GM12801 (cell line): ENCODE results near the gene ADH5.

ENCODE experiments used
- CTCF ChIP-seq: IDR thresholded peaks from one replicate; pipeline ENCODE4 v1.5.1; 2011; ENCODE audit warnings: control low read depth; ENCODE audit not compliant: insufficient read length; ENCODE audit errors: extremely low read depth

Gene ADH5

GRCh38 chr4:99090481-99091215, 2.1 kb upstream of the ADH5 start:
- TF ChIP-seq CTCF, result no peak

- TF ChIP-seq CTCF, result no peak
These were observed 552 bp downstream of the ADH5 start for GRCh38 chr4:99088023-99088449.

GRCh38 chr4:99084595-99084994, 4.0 kb downstream of the ADH5 start:
- TF ChIP-seq CTCF, result no peak

- TF ChIP-seq CTCF, result no peak
These were observed 6.4 kb downstream of the ADH5 start for GRCh38 chr4:99082192-99082591.

- no peak for TF ChIP-seq CTCF
These were observed 8.8 kb downstream of the ADH5 start for GRCh38 chr4:99079625-99080295.

GRCh38 chr4:99078931-99079624, 9.5 kb downstream of the ADH5 start:
- no peak for TF ChIP-seq CTCF

- no peak for TF ChIP-seq CTCF
These were observed 10.3 kb downstream of the ADH5 start for GRCh38 chr4:99078336-99078735.
